Measurements from ENCODE around the gene STK4.

DNA sequence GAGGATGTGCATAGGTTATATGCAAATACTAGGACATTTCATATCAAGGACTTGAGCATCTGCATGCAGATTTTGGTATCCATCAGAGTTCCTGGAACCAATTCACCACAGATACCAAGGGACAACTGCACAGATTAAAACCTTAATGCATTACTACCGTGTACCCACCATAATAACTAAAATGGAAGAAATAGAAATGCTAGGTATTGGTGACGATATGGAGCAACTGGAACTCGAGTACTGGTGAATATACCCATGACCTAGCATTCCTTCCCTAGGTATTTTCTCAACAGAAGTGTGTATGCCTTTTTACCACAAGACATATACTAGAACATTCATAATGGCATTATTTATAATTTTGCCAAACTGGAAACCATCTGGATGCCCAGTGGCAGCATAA is 116.2 kb downstream of the STK4 start:
- no peak for TF ChIP-seq ESRRA (CRISPR knock-in tag; IDR thresholded peaks at IDR 0.05; ENCODE audit: borderline replicate concordance)
- TF ChIP-seq SMAD4 (CRISPR knock-in tag; IDR thresholded peaks at IDR 0.05): no peak
- TF ChIP-seq, protein P1, sequence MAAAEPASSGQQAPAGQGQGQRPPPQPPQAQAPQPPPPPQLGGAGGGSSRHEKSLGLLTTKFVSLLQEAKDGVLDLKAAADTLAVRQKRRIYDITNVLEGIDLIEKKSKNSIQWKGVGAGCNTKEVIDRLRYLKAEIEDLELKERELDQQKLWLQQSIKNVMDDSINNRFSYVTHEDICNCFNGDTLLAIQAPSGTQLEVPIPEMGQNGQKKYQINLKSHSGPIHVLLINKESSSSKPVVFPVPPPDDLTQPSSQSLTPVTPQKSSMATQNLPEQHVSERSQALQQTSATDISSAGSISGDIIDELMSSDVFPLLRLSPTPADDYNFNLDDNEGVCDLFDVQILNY (CRISPR knock-in tag; IDR thresholded peaks at IDR 0.05): no peak
- TF ChIP-seq, protein P2, sequence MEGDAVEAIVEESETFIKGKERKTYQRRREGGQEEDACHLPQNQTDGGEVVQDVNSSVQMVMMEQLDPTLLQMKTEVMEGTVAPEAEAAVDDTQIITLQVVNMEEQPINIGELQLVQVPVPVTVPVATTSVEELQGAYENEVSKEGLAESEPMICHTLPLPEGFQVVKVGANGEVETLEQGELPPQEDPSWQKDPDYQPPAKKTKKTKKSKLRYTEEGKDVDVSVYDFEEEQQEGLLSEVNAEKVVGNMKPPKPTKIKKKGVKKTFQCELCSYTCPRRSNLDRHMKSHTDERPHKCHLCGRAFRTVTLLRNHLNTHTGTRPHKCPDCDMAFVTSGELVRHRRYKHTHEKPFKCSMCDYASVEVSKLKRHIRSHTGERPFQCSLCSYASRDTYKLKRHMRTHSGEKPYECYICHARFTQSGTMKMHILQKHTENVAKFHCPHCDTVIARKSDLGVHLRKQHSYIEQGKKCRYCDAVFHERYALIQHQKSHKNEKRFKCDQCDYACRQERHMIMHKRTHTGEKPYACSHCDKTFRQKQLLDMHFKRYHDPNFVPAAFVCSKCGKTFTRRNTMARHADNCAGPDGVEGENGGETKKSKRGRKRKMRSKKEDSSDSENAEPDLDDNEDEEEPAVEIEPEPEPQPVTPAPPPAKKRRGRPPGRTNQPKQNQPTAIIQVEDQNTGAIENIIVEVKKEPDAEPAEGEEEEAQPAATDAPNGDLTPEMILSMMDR (IDR thresholded peaks at IDR 0.05): no peak
